Stimulated activated CD8-positive, alpha-beta memory T cell treated with anti-CD3 and anti-CD28 coated beads, Interleukin-15, amount 100 ng/mL, for 1 hour (primary cell): ENCODE measurements around the gene CD300H.
"Not testable (repeated sequence)": the region's sequence is repeated elsewhere in the genome, so short reads cannot be mapped to it uniquely, and the experiment has no call there.

Source experiments
- DNase-seq: peaks from one replicate; pipeline ENCODE4 v3.0.0-alpha.2; 2020; ENCODE audit warnings: low read depth

Gene CD300H

DNA sequence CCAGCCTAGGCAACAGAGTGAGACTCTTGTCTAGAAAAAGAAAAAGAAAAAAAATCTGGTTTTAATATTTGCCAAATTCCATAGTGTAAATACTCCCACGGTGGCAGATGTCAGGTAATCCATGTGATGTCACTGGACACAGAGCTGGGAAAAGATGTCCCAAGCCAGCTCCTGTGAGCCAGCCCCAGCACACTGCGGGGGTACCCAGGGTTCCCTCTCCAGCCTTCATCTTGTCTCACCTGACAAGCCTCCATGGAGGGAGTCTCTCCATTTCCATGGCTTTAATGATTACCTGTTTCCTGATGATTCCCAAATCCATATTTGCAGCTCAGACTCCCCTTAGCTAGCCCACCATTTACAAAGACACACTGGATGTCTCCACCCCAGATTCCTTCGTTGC lies 40.6 kb downstream of the CD300H start:
- no peak for DNase-seq

DNA sequence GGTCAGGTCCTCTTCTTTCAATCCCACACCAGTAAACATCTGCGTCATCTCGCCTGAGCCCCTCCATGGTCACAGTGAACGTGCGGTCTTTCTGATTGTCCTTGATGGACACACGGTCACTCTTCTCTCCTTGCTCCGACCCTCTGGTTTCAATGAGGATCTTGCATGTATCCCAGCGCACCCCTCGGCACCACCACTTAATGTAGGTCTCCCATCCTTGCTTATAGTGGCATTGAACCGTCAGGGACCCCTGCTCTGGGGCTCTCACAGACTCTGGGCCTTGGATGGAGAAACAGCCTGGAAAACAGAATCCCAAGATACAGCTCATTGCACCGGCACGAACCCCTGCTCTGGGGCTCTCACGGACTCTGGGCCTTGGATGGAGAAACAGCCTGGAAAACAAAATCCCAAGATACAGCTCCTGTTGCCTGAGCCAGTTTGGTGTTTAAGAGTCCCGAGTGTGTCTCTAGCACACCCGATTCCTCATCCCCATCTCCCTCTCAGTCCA lies 41.5 kb downstream of the CD300H start:
- DNase-seq = no peak

DNA sequence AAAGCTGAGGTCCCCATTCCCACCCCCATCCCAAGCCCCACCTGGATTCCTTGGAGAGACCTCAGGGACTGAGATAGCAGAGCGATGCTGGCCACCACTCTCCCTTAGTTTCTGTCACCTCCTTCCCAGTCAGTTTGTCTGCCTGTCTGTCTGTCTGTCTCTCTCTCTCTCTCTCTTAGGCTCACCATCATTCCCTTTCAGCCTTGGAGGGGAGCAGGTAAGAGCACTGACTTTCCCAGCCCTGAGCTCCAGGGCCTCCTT lies 41.9 kb downstream of the CD300H start:
- DNase-seq = no peak

DNA sequence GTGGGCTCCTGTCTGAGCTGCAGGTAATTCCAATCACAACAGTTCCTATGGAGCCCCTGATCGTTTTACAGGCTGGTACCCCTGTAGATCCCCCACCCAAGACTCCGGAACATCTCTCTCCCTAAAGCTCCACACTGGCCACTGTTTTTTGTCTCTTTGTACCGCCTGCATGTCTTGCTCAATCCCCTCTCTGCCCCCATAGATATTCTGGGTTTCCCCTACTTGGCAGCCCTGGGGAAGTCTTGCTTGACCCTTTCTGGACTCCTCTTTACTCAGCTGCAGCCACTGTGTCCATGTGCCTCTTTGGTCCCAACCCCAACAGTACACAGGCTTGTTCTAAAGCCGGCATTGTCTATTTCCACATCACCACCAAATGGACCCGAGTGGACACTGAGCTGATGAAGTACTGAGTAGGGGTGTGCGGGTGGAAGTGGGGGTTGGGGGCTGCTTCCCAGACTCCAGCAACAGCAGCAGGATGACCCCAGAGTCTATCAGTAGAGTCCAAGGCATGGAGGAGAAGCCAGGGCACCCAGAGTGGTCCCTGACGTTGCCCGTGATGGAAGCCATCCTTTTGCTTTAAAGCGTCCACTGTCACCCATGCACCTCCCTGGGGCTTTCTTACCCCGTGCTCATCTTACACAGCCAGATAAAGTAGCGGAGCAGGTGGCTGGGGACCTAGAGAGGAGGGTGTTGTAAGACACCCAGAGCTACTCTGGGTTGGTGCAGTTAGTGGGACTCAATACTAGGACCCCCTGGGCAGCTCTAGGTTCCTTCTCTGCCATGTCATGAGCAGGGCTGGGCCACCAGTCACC lies 42.5 kb downstream of the CD300H start:
- DNase-seq = no peak

DNA sequence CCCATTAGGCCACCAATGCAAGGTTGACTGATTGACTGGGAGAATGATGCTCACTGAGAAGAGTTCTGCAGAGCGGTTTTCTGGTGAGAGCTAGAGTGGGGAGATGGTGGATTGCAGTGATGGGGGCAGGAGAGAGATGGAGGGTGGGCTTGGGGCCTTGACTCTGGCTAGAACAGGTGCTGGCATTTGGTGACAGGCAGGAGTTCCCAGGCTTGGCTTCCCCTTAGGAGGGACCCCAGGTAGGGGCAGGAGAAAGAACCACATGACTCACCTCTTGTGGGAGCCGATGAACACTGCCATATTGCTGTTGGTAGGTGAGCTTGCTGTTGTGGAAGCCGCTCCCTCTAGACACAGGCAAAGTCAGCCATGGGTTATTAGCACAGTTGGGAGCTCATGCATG lies 44.0 kb downstream of the CD300H start:
- DNase-seq = no peak

DNA sequence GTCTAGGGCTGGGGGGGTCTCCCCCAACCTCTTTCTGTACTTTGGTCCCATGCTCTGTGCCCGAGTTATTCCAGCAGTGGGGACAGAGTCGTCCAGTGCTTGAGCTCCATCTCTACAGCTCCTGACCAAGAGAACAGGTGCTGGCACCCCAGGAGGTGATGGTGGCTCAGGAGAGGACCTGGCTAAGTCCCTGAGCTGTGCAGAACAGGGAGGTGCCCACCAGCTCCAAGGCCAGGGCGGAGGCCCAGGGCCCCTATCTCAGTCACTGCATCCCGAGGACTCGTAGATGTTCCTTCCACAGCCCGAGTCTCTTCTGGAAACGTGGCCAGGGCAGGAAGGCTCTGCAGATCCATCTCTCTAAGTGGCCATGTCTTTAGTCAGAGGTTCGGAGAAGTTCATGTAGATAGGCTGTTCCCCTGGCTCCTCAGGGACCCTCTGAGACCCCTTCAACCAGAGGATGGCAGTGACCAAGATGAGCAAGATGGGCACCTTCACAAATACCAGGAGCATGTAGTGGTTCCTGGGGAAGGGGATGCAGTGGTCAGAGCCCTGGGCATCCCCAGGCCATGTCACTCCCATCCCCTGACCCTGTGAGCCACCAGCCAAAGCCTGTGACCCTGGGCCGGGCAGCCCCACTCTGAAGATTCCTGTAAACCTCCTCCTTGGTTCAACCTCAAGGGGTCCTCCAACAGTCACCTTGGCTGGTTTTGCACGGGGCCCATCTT lies 44.8 kb downstream of the CD300H start:
- no peak for DNase-seq

DNA sequence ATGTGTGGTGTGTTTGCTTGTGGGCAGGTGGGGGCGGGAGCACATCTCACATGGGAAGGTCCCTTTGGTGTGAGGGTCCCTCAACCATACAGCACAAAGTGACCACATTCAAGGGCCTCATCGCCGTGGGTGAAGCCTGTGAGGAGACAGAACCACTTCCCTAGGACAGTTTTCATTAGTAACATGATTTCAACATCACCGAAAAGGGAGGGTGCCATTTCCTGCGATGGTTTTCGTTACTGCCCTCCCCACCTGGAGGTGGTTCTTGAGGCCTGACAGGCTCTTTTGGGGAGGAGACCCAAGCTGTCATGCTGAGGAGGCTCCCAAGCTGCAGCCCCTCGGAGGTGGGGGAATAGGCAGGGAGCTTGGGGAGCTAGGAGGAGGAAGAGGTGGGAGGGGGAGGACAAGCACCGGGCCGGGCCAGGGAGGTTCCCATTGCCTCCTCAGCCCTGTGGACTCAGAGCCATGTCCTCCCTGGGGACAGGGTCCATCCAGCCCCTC lies 45.6 kb downstream of the CD300H start:
- no peak for DNase-seq

DNA sequence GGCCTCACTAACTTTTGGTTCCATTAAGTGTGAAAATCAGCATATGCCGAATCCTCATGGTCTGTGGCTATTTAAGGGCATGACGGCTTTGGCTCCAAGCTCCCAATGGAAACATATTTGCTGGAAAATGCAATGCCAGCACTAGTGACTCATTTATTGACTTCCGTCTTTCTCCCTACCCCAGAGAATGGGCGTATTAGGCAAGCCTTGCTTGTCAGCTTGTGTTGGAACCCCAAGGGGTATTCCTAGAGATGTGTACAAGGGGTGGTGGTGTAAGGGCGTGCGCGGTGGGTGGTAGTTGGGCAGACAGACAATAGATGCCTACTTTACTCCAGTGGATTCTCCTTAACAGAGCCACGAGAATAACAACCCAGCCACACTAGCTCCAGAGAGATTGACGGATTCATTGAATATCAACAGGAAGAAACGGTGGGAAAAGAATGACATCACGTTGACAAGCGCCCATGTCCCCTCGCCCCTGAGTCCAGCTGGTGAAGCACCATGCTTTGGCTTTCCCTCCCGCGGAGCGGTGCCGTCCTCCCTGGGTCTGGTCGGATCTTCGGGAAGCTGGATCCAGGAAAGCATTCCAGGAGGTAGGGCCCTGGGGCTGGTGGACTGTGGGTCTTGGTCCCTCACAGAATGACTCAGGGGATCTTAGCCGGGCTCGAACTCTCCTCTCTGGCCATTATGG lies 46.4 kb downstream of the CD300H start:
- no peak for DNase-seq

DNA sequence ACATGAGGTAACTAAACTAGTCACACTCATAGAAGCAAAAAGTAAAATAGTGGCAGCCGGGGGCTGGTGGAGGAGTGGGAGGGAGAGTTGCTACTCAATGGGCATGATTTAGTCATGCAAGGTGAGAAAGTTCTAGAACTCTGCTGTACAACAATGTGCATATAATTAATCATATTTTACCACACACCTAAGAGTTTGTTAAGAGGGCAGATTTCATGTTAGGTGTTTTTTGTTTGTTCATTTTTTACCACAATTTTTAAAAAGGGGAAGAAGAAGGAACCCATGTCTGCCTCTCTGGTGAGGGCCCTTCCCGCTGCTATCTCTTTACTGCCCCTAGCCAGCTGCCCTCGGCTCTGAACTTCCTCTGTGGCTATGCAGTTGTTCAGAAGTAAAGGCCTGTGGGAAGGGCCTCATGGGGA lies 47.3 kb downstream of the CD300H start:
- no peak for DNase-seq

DNA sequence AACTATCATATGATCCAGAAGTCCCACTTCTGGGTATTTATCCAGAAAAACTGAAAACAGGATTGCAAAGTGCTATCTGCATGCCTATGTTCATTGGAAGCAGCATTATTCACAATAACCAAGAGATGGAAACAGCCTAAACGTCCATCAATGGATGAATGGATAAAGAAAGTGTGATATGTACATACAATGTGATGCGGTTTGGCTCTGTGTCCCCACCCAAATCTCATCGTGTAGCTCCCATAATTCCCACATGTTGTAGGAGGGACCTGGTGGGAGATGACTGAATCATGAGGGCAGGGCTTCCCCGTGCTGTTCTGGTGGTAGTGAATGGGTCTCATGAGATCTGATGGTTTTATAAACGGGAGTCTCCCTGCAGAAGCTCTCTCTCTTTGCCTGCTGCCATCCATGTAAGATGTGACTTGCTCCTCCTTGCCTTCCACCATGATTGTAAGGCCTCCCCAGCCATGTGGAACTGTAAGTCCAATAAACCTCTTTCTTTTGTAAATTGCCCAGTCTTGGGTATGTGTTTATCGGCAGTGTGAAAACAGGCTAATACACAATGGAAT lies 48.8 kb downstream of the CD300H start:
- DNase-seq = not testable (repeated sequence)

DNA sequence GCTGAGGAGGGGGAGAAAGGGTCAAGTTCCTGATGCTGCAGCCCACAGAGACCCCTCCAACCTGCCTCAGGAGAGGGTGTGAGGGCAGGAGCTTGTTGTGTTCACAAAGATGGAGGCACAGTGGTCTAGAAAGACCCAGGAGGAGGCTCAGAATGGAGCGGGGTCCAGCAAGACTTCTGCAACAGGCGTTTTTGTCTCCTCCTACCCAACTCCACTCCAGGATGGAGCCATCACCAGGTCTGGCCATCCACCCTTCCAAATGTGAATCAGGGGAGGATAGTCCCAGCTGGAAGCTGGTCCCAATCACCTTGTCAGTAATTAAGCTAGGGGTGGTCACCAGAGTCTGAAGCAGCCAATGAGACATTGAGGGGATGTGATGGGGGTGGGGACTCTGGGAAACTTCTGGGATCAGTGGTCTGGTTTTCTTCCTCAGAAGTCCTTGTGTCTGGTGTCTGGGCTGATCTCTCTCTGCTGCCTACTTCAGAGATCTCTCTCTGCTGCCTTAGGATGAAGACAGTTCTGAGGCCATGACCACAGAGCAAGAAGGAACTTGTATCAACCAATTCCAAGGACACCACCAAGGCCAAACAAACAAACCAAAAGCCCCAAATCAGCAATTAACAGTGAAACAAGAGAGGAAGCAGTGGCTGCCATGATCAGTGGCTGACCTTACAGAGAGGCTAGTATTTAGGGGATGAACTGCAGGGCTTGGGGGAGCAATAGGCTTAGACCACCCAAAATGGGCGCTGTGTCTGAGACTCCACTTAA lies 50.6 kb downstream of the CD300H start:
- DNase-seq = no peak

DNA sequence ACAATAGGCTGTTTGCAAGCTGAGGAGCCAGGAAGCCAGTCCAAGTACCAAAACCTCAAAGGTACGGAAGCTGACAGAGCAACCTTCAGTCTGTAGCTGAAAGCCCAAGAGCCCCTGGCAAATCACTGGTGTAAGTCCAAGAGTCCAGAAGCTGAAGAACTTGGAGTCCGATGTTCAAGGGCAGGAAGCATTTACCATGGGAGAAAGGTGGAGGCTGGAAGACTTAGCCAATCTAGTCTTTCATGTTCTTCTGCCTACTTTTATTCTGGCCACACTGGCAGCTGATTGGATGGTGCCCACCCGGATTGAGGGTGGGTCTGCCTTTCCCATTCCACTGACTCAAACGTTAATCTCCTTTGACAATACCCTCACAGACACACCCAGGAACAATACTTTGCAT lies 51.4 kb downstream of the CD300H start:
- DNase-seq = no peak

DNA sequence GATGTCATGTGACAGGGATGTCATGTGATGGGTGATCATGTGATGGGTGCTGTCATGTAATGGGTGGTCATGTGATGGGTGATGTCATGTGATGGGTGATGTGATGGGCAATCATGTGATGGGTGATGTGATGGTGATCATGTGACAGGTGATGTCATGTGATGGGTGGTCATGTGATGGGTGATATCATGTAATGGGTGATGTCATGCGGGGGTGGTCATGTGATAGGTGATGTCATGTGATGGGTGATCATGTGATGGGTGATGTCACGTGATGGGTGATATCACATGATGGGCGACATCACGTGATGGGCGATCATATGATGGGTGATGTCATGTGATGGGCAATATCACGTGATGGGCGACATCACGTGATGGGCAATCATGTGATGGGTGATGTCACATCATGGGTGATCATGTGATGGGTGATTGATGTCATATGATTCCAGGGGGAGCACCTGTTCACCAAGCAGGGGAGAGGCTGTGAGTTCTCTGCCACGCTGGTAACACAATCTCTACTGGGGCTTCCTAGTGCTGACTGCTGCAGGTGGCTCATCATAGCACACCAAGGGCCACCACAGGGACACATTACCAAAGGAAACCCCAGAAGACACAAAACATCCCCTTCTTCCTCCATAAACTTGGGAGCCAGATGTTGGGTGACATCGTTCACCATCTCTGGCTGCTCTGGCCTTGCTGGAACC lies 52.5 kb downstream of the CD300H start:
- peak; percentile 12 for DNase-seq

DNA sequence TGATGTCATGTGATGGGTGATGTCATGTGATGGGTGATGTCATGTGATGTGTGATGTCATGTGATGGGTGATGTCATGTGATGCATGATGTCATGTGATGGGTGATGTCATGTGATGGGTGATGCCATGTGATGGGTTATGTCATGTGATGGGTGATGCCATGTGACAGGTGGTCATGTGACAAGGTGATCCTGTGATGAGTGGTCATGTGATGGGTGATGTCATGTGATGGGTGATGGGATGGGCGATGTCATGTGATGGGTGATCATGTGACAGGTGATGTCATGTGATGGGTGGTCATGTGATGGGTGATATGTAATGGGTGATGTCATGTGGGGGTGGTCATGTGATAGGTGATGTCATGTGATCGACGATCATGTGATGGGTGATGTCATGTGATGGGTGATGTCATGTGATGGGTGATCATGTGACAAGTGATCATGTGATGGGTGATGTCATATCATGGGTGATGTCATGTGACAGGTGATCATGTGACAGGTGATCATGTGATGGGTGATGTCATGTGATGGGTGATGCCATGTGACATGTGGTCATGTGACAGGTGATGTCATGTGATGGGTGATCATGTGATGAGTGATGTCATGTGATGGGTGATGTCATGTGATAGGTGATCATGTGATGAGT lies 53.2 kb downstream of the CD300H start:
- peak; percentile 14 for DNase-seq

DNA sequence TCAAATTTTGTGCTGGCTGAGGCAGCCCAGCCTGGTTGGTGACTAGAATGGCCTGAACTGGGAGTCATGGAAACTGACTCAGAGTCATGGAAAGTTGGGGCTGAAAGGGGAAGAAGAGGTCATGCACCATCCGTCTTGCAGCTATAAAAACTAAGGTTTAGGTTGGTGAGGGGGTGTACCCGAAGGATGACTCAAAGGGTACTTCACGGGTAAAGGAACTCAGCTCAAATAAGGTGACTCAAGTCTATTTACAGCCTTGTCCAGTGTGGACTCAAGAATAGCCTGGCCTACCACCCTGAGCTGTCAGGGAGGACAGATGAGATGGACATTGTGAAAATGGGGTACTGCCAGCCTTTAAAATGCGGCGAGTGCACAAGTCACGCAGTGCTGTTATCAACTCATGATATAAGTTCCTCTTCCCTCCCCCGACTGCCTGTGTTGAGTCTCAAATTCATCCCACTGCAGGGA lies 54.7 kb downstream of the CD300H start:
- no peak for DNase-seq

DNA sequence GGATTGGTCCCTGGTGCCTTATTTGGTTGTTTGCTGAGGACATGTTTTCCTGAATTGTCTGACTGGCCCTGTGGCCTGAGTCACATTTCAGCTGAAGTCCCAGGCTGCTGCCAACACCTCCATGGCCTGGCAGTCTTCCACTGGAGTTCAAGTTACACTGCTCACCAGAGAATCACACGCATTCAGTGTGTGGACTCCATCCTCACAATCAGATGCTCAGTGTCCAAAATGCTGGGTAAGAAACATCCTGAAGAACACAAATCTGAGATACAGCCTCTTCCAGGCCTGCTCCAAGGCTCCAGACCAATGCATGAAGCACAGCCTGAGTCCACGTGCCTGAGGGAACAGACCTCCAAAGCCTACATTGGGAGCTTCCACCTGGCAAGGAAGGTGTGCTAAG lies 55.3 kb downstream of the CD300H start:
- DNase-seq = no peak
